Heart right ventricle (tissue), 16 donors: Measurements from ENCODE around the gene KDM1B. TPM values are rescaled to one million over a fixed set of nuclear protein-coding genes. Genes with fewer than 3 reads are reported as not detected.

ENCODE experiments used
- ATAC-seq, 8 donors: fragments of 200-7000 bp; cut with Tn5 transposase; one replicate each; pipeline ENCODE4 v1.9.1; 2020; ENCODE audit warnings: mild to moderate bottlenecking in 8 of 8, moderate library complexity in 8 of 8, moderate number of reproducible peaks in 1 of 8
- DNase-seq, 2 donors: peaks; one replicate each; pipeline ENCODE4 v3.0.0-alpha.2; 2020
- H3K27ac ChIP-seq, 10 donors: fragments of 200-600 bp; sonication (generic) in 2 of 10; one replicate each; pipeline versions ENCODE4 v1.5.0 to v1.8.0; 2020 to 2022; ENCODE audit warnings: mild to moderate bottlenecking in 3 of 10
- H3K27me3 ChIP-seq, 7 donors: fragments of 200-600 bp; one replicate each; pipeline ENCODE4 v1.8.0; 2021 to 2022; ENCODE audit warnings: mild to moderate bottlenecking in 2 of 7
- H3K36me3 ChIP-seq, 9 donors: fragments of 200-600 bp; sonication (generic) in 1 of 9; one replicate each; pipeline versions ENCODE4 v1.5.0 to v1.8.0; 2020 to 2022; ENCODE audit warnings: mild to moderate bottlenecking in 2 of 9
- H3K4me1 ChIP-seq, 9 donors: fragments of 200-600 bp; sonication (generic) in 1 of 9; one replicate each; pipeline versions ENCODE4 v1.5.0 to v1.8.0; 2020 to 2022; ENCODE audit warnings: mild to moderate bottlenecking in 4 of 9
- H3K4me3 ChIP-seq, 10 donors: fragments of 200-600 bp; sonication (generic) in 2 of 10; one replicate each; pipeline versions ENCODE4 v1.5.0 to v1.8.0; 2020 to 2022; ENCODE audit warnings: mild to moderate bottlenecking in 7 of 10, moderate library complexity in 2 of 10
- H3K9me3 ChIP-seq, 11 donors: fragments of 200-600 bp in 10 of 11; sonication (generic) in 2 of 11; one replicate each; pipeline versions ENCODE4 v1.5.0 to v1.8.0; 2013 to 2022; ENCODE audit warnings: mild to moderate bottlenecking in 2 of 11, control low read depth in 1 of 11, moderate library complexity in 1 of 11
- CTCF ChIP-seq, 9 donors: fragments of 200-600 bp; sonication (generic) in 2 of 9; IDR thresholded peaks; one replicate each; pipeline versions ENCODE4 v1.5.0 to v1.8.0; 2021 to 2022; ENCODE audit warnings: antibody characterized with exemption in 9 of 9, mild to moderate bottlenecking in 5 of 9, moderate library complexity in 1 of 9
- WGBS, 2 donors: extraction: QIAGEN DNeasy Blood & Tissue Kit; methylation state at CpG; one replicate each; pipeline ENCODE4 v1.1.7; 2013; ENCODE audit warnings: inconsistent platforms in 1 of 2; 5-methylcytosine and 5-hydroxymethylcytosine counted together
- intact Hi-C, 10 donors: fragments of 100-400 bp; cut with DNase I; formaldehyde crosslinking; loops; one replicate each; pipeline versions ENCODE4 v1.11.1 to v1.14.2; 2022
- polyA plus RNA-seq, 2 donors: library from polyadenylated mRNA; stranded (reverse); fragments of 200-250 nt; gene quantifications; one replicate each; pipeline ENCODE4 v1.2.3, GENCODE V29; 2013
- total RNA-seq, 10 donors: library from RNA; stranded (reverse); fragmentation: NEBNext Ultra II Directional in 3 of 10; extraction: Animal tissue kit (Norgen Biotek cat#: 25700) in 3 of 10; gene quantifications; one replicate each; pipeline versions ENCODE4 v1.2.1 to v1.2.4, GENCODE V29; 2021 to 2023
- donor health status: Arrhythmogenic right ventricular cardiomyopathy.
- donor health status: ischemic (EF 13 %, LVEDD 7.1; RV severe dilation, severe dysfunction).
- donor health status: healthy with polysubstance abuse.
- donor health status: DM: no; HTN: yes; CAD: no.
- donor health status: DM: no; HTN: no; CAD: no.
- donor health status: ischemic (EF 25% LVEDD 6.9; RV normal size, moderate dysfunction).
- donor health status: ischemic (EF 25% LVEDD 5.7; RV mildly dilated, moderate dysfunction).
- donor health status: healthy.
- donor health status: DM: yes; HTN: yes; CAD: no.
- donor health status: Ischemic cardiomyopathy.
- donor health status: ischemic (EF 35%, LVEDD 5.7; RV mildly dilated, moderate dysfunction).
- donor health status: nonischemic (EF 11% LVEDD 7.7; RV severe dilation, severe dysfunction).
- donor health status: DM: yes; HTN: yes; CAD: no.
- donor health status: PGD.
- donor health status: ischemic (EF 29% LVEDD 5.4; RV normal size, mild dysfunction).
- donor health status: nonischemic (EF 23%, LVEDD 6.1; RV moderate dilation, normal function).

Gene KDM1B
- total and polyA plus RNA-seq, 12 donors = 2.3 to 22.5 (median 15.2) TPM

DNA sequence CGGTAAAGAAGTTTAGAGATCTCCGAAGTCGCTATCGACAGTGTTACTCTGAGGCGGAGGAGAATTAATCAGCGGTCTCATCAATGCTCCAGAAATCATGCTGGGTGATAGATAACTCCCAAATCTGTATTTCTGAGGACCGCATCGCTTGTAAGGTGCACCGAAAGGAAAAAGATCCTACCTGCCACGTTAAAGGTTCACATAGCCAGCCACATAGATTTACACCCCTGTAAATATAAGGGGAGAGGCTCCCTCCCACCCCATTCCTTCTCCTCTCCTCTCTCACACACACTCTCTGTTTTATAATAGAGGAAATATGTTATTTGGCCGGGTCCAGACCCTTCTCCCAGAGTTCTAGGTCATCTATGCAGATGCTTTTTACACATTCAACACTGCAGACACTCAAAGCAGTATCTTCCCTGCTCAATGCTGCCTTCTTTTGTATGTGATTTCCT lies 109.7 kb downstream of the KDM1B start:
- no peak for TF ChIP-seq CTCF (IDR thresholded peaks at IDR 0.05)
- peak overlapping the region; percentile 89 to 98 (median 94) for H3K27ac ChIP-seq
- intact Hi-C loops = loop anchor here in 6 of 10 donors (5.0 to 10.0 kb wide), 6 partner anchors 53 to 1947 kb away; partner anchors contain the start of genes KDM1B (in 4 of the 6), TPMT (in 4 of the 6), KIF13A (in 1 of the 6) and MBOAT1 (in 1 of the 6)

GRCh38 chr6:18265787-18266522 lies 110.7 kb downstream of the KDM1B start:
- H3K27me3 ChIP-seq = no peaks in the 10 kb centered on the region
- ATAC-seq (no peak), DNase-seq (no peak)
- intact Hi-C loops = loop anchor here in 4 of 10 donors (5.0 to 10.0 kb wide), 3 partner anchors 111 to 281 kb away; partner anchors contain the start of genes KDM1B (in 3 of the 4), TPMT (in 3 of the 4) and KIF13A (in 1 of the 4)
- H3K9me3 ChIP-seq = no peaks in the 10 kb centered on the region
- H3K27ac ChIP-seq = no peak overlapping the region
- H3K4me3 ChIP-seq = no peak overlapping the region
- WGBS, 2 donors = 96 to 99% methylated on average over 14 of the region's 14 CpGs
- H3K4me1 ChIP-seq = peaks cover 0 to 30% (median 23%) of the 10 kb centered on the region in 9 donors
- peaks cover 0 to 12% (median 0%) of the 10 kb centered on the region in 9 donors for H3K36me3 ChIP-seq
- no peak for TF ChIP-seq CTCF (IDR thresholded peaks at IDR 0.05)

More for the DNA sequence above, 109.7 kb downstream of the KDM1B start:
- H3K36me3 ChIP-seq = peaks cover 0 to 14% (median 0%) of the 10 kb centered on the region in 9 donors
- H3K27me3 ChIP-seq = no peaks in the 10 kb centered on the region
- H3K4me1 ChIP-seq = peaks cover 0 to 40% (median 33%) of the 10 kb centered on the region in 9 donors
- WGBS, 2 donors = 3 to 7% methylated on average over 11 of the region's 11 CpGs
- ATAC-seq (peak in 2 of 8 donors; percentile 4 to 6), DNase-seq (no peak)
- peak overlapping the region in 9 of 10 donors; percentile 74 to 95 (median 89) for H3K4me3 ChIP-seq
- H3K9me3 ChIP-seq = no peaks in the 10 kb centered on the region

GRCh38 chr6:18266523-18266912 lies 111.3 kb downstream of the KDM1B start:
- H3K36me3 ChIP-seq = peaks cover 0 to 6% (median 0%) of the 10 kb centered on the region in 9 donors
- intact Hi-C loops = loop anchor here in 4 of 10 donors (5.0 to 10.0 kb wide), 3 partner anchors 112 to 282 kb away; partner anchors contain the start of genes KDM1B (in 3 of the 4), TPMT (in 3 of the 4) and KIF13A (in 1 of the 4)
- no peaks in the 10 kb centered on the region for H3K27me3 ChIP-seq
- WGBS, 2 donors = 89 to 98% methylated on average over 11 of the region's 11 CpGs
- TF ChIP-seq CTCF (IDR thresholded peaks at IDR 0.05) = no peak
- DNase-seq = no peak
- H3K4me1 ChIP-seq = peaks cover 0 to 24% (median 17%) of the 10 kb centered on the region in 9 donors
- ATAC-seq = no peak
- no peaks in the 10 kb centered on the region for H3K9me3 ChIP-seq
- H3K4me3 ChIP-seq = no peak overlapping the region
- no peak overlapping the region for H3K27ac ChIP-seq

DNA sequence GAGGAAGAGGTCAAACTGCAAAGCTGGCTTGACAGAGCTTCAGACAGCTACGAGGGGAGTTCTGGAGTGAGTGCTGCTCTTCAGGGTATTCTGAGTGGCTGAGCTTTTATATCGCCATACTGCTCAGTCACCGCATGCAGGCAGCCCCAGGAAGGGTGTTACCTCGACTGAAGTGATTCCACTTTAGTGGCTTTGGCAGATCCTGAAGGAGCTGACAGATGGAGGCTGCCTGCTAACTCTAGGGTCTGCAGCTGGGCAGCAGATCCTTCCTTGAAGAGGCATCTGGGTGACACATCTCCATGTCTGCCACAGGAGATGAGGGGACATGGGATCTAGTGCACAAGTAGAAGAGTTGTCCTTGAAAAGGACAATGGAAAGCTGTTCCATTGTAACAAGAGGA lies 112.8 kb downstream of the KDM1B start:
- H3K27me3 ChIP-seq = no peaks in the 10 kb centered on the region
- peaks cover 0 to 9% (median 2%) of the 10 kb centered on the region in 9 donors for H3K4me1 ChIP-seq
- ATAC-seq (no peak), DNase-seq (no peak)
- no peaks in the 10 kb centered on the region for H3K36me3 ChIP-seq
- intact Hi-C loops = loop anchor here in 4 of 10 donors (5.0 to 10.0 kb wide), 3 partner anchors 113 to 283 kb away; partner anchors contain the start of genes KDM1B (in 3 of the 4), TPMT (in 3 of the 4) and KIF13A (in 1 of the 4)
- 71 to 74% methylated on average over 4 of the region's 4 CpGs for WGBS, 2 donors
- H3K27ac ChIP-seq = no peak overlapping the region
- no peak for TF ChIP-seq CTCF (IDR thresholded peaks at IDR 0.05)
- H3K4me3 ChIP-seq = no peak overlapping the region
- no peaks in the 10 kb centered on the region for H3K9me3 ChIP-seq
